ENCODE measurements around the gene CTNNA3. TPM values are rescaled to one million over a fixed set of nuclear protein-coding genes. Genes with fewer than 3 reads are reported as not detected.
"Not testable (repeated sequence)": the region's sequence is repeated elsewhere in the genome, so short reads cannot be mapped to it uniquely, and the experiment has no call there.

Gene CTNNA3
- total RNA-seq, result not detected

DNA sequence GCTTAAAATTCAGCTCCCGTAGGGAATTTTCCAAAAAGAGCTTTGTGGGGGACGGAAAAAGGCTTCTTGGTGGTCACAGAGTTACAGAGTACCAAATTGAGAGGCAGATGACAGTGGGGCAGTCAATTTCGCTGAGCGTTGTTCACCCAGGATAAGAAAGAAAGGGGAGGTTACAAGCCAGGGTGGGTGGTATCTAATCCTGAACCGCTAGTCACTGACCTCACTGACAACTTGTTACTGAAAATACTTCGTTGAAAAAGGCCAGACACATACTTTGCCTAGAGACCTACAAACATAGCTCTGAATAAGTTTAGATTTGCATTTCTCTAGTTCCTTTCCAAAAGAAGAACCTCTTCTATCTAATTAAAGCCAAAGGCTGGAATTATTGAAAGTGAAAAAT is at the start of gene CTNNA3:
CTNNA3 (minus strand) TSS at position 167 of the 400 bp plus-strand sequence.
- Mint-ChIP-seq H3K27ac (no peak within 1 kb of the TSS), H3K36me3 (no peaks in the 10 kb centered on the region), H3K27me3 (peaks cover 17 to 39% of the 10 kb centered on the region in 2 donors), H3K9me3 (no peaks in the 10 kb centered on the region), H3K4me1 (ENCODE audit: low read depth in 2 of 2) (no peaks in the 10 kb centered on the region), H3K4me3 (no peak within 1 kb of the TSS)
- ATAC-seq, result no peak
- DNase-seq (ENCODE audit: low spot score), result no peak

DNA sequence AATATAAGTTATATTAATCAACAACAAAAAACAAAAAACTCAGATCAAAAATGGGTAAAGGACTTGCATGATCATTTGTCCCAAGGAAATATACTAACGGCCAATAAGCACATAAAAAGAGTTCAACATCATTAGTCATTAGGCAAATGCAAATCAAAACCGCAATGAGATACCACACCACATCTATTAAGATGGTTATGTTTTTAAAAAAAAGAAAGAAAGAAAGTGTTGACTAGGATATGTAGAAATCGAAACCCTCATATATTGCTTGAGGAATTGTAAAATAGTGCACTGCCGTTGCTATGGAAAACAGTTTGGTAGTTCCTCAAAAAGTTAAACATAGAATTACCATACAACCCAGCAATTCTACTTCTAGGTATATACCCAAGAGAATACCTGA is 39.4 kb upstream of the CTNNA3 start:
- Mint-ChIP-seq H3K36me3 (peaks cover 9% of the 10 kb centered on the region), H3K27ac (no peak overlapping the region), H3K4me3 (no peak overlapping the region), H3K4me1 (ENCODE audit: low read depth in 2 of 2) (no peaks in the 10 kb centered on the region), H3K27me3 (peaks cover 15 to 49% of the 10 kb centered on the region in 2 donors), H3K9me3 (no peaks in the 10 kb centered on the region)
- DNase-seq (ENCODE audit: low spot score), result no peak
- no peak for ATAC-seq

DNA sequence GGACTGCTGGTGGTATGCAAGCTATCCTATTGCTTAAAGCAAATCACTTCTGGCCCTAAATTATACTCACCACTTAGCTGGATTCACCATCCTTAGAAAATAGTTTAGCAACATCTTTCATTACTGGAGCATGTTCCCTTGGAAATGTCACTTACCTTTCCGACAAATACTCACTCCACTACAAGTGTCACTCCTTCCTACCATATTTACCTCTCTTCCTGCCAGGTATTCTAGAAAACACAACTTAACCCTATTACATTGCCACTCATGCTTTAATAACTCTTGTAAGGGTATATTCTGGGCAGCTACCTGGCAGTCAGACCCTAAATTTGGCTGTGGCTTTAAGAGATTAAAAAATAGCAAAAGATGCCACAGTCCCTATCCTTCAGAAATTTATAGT is 37.5 kb upstream of the CTNNA3 start:
- H3K27ac Mint-ChIP-seq, result no peak overlapping the region
- ATAC-seq, result no peak
- H3K36me3 Mint-ChIP-seq, result peaks cover 2% of the 10 kb centered on the region
- DNase-seq (ENCODE audit: low spot score), result no peak
- peaks cover 15 to 47% of the 10 kb centered on the region in 2 donors for H3K27me3 Mint-ChIP-seq
- H3K4me3 Mint-ChIP-seq, result no peak overlapping the region
- H3K4me1 Mint-ChIP-seq (ENCODE audit: low read depth in 2 of 2), result no peaks in the 10 kb centered on the region
- H3K9me3 Mint-ChIP-seq, result no peaks in the 10 kb centered on the region

DNA sequence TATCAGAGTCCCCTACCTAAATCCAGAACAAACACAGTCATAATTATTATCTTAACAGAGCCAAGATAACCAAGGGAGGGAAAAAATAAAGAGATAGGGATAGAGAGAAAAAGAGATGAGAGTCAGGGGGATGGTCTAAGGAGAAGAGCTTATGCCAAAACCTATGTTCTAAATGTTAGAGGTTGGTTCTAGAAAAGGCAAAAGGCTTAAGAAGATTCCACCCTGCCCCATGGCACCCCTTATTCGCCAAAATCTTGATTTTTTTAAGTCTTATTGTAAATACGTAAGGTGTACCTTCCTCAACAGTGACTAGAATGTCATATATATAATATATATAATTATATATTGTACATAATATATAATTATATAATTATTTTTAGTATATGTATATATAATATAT is 29.6 kb upstream of the CTNNA3 start:
- no peaks in the 10 kb centered on the region for H3K9me3 Mint-ChIP-seq
- ATAC-seq (no peak), DNase-seq (ENCODE audit: low spot score) (no peak)
- no peak overlapping the region for H3K27ac Mint-ChIP-seq
- H3K4me3 Mint-ChIP-seq, result no peak overlapping the region
- H3K27me3 Mint-ChIP-seq, result peaks cover 10 to 15% of the 10 kb centered on the region in 2 donors
- H3K36me3 Mint-ChIP-seq, result no peaks in the 10 kb centered on the region
- no peaks in the 10 kb centered on the region for H3K4me1 Mint-ChIP-seq (ENCODE audit: low read depth in 2 of 2)

DNA sequence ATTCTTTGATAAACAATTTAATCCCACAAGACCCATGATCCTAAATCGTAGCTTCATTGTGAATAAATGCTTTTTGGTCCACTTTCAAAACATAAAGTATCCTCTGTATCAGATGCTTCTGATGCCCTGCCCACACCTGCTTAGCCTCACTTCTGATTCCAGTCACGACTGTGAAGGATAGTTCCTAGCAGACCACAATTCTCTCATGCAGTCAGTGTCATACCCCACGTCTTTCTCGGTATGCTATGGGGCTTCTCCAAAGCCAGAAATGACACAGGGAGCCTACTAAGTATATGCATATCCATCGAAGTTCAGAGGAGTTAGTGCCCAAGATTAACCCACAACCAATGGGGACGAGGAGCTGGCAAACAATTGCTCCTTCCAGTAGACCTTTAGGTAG is 27.6 kb upstream of the CTNNA3 start:
- peak; percentile 20 to 32 for ATAC-seq
- no peaks in the 10 kb centered on the region for H3K9me3 Mint-ChIP-seq
- DNase-seq (ENCODE audit: low spot score), result no peak
- H3K4me1 Mint-ChIP-seq (ENCODE audit: low read depth in 2 of 2), result no peaks in the 10 kb centered on the region
- no peak overlapping the region for H3K4me3 Mint-ChIP-seq
- peaks cover 12 to 20% of the 10 kb centered on the region in 2 donors for H3K27me3 Mint-ChIP-seq
- H3K27ac Mint-ChIP-seq, result no peak overlapping the region
- no peaks in the 10 kb centered on the region for H3K36me3 Mint-ChIP-seq

DNA sequence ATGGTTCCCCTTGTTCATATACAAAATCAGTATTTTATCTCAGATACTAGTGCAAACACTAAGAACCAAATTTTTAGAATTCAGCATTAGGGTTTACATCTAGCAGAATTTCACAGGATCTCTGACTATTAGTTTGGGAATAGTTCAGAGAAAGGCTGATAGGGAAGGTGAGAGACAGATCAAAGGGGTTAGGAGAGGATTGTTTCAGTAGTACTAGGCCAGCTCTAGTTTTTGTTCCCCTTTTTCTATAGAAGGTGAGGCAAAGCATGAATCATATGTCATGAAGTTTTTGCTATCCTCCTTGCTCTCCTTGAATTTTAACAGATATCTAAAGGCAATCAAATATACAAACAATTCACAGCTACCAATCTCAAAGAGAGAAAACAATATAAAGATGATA is 26.1 kb upstream of the CTNNA3 start:
- peaks cover 12 to 23% of the 10 kb centered on the region in 2 donors for H3K27me3 Mint-ChIP-seq
- no peak for DNase-seq (ENCODE audit: low spot score)
- ATAC-seq, result no peak
- no peaks in the 10 kb centered on the region for H3K36me3 Mint-ChIP-seq
- H3K27ac Mint-ChIP-seq, result no peak overlapping the region
- H3K4me3 Mint-ChIP-seq, result no peak overlapping the region
- H3K4me1 Mint-ChIP-seq (ENCODE audit: low read depth in 2 of 2), result no peaks in the 10 kb centered on the region
- no peaks in the 10 kb centered on the region for H3K9me3 Mint-ChIP-seq

DNA sequence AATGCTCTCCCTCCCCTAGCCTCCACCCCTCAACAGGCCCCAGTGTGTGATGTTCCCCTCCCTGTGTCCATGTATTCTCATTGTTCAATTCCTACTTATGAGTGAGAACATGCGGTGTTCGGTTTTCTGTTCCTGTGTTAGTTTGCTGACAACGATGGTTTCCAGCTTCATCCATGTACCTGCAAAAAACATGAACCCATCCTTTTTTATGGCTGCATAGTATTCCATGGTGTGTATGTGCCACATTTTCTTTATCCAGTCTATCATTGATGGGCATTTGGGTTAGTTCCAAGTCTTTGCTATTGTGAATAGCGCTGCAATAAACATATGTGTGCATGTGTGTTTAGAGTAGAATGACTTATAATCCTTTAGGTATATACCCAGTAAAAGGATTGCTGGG is 20.5 kb upstream of the CTNNA3 start:
- not testable (repeated sequence) for H3K9me3 Mint-ChIP-seq; DNase-seq (ENCODE audit: low spot score); H3K4me1 Mint-ChIP-seq (ENCODE audit: low read depth in 2 of 2); H3K36me3 Mint-ChIP-seq; H3K4me3 Mint-ChIP-seq; H3K27ac Mint-ChIP-seq; ATAC-seq
- H3K27me3 Mint-ChIP-seq, result peaks cover 8 to 28% of the 10 kb centered on the region in 2 donors

DNA sequence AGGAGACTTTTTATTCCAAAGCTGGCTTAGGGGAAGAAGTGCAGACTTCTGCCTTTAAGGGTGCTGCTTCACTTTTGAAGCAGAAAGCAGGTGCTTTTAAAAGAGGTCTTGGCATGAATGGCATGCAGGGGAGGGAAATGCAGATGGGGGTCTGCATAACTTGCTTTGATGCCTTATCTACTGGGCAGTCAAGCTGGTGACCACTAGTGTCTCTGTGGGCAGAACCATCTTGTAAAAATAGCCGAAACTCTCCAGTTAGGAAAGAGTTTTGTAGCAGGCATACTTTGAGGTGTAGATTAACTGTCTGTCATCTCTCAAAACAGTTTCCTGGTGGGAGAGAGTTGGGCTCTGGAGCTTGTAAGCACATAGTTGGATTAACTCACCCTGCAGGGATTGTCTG is 9.9 kb upstream of the CTNNA3 start:
- Mint-ChIP-seq H3K4me3 (no peak overlapping the region), H3K27me3 (peaks cover 19 to 36% of the 10 kb centered on the region in 2 donors), H3K9me3 (no peaks in the 10 kb centered on the region), H3K27ac (no peak overlapping the region), H3K36me3 (no peaks in the 10 kb centered on the region), H3K4me1 (ENCODE audit: low read depth in 2 of 2) (no peaks in the 10 kb centered on the region)
- DNase-seq (ENCODE audit: low spot score), result no peak
- no peak for ATAC-seq

DNA sequence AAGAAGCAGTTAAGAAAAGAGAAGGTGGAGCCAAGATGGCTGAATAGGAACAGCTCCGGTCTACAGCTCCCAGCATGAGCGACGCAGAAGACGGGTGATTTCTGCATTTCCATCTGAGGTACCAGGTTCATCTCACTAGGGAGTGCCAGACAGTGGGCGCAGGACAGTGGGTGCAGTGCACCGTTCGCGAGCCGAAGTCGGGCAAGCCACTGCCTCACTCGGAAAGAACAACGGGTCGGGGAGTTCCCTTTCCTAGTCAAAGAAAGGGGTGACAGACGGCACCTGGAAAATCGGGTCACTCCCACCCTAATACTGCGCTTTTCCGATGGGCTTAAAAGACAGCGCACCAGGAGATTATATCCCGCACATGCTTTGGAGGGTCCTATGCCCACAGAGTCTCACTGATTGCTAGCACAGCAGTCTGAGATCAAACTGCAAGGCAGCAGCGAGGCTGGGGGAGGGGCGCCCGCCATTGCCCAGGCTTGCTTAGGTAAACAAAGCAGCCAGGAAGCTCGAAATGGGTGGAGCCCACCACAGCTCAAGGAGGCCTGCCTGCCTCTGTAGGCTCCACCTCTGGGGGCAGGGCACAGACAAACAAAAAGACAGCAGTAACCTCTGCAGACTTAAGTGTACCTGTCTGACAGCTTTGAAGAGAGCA is 3.7 kb upstream of the CTNNA3 start:
- not testable (repeated sequence) for H3K27ac Mint-ChIP-seq; DNase-seq (ENCODE audit: low spot score)

DNA sequence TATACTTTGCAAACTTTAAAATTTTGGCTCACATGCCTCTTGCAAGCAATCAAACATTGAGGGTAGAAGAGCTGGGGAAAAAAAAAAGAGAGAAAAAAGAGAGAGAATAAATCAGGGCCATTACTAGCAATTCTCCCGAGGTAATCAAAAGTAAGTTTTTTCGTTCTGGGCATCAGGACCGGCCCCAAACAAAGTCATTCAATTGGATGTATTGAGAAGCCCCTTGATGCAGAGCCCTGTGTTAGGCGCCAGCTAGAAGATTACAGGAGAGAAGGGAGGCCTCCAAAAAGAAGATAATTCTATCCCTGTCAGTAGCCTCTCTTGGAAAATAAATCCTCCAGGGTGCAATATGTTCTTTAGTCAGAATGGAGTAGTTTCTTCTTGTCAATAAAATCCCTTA is 2.2 kb upstream of the CTNNA3 start:
- H3K9me3 Mint-ChIP-seq, result no peaks in the 10 kb centered on the region
- no peaks in the 10 kb centered on the region for H3K4me1 Mint-ChIP-seq (ENCODE audit: low read depth in 2 of 2)
- no peak overlapping the region for H3K27ac Mint-ChIP-seq
- H3K4me3 Mint-ChIP-seq, result no peak overlapping the region
- ATAC-seq (no peak), DNase-seq (ENCODE audit: low spot score) (no peak)
- H3K27me3 Mint-ChIP-seq, result peaks cover 24 to 47% of the 10 kb centered on the region in 2 donors
- no peaks in the 10 kb centered on the region for H3K36me3 Mint-ChIP-seq

More for the DNA sequence above, 3.7 kb upstream of the CTNNA3 start:
- H3K4me3 Mint-ChIP-seq; H3K9me3 Mint-ChIP-seq; ATAC-seq; H3K36me3 Mint-ChIP-seq; H3K4me1 Mint-ChIP-seq (ENCODE audit: low read depth in 2 of 2): not testable (repeated sequence)
- H3K27me3 Mint-ChIP-seq, result peaks cover 20 to 38% of the 10 kb centered on the region in 2 donors

DNA sequence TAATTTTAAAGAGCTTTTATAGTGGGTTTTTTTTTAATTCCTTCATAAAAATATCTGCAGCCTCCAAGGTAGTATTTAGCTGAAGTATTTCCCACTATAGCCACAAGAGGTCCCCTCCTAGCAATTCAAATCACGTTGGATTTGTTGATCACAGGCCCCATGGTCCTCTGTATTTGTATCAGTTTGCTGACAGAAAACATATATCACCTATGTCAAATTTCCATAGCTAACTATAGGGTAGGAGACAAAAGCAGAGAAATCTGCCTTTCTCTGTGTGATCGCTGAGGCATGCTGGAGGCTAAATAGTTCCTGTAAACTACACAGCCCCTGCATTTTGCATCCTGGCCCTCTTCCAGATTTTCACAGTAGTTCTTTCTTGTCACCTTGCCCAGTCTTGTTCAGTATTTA is 1.7 kb upstream of the CTNNA3 start:
- no peak overlapping the region for H3K4me3 Mint-ChIP-seq
- no peak overlapping the region for H3K27ac Mint-ChIP-seq
- no peaks in the 10 kb centered on the region for H3K4me1 Mint-ChIP-seq (ENCODE audit: low read depth in 2 of 2)
- H3K27me3 Mint-ChIP-seq, result peaks cover 24 to 45% of the 10 kb centered on the region in 2 donors
- ATAC-seq (peak in 1 of 2 donors; percentile 49), DNase-seq (ENCODE audit: low spot score) (no peak)
- no peaks in the 10 kb centered on the region for H3K9me3 Mint-ChIP-seq
- no peaks in the 10 kb centered on the region for H3K36me3 Mint-ChIP-seq

DNA sequence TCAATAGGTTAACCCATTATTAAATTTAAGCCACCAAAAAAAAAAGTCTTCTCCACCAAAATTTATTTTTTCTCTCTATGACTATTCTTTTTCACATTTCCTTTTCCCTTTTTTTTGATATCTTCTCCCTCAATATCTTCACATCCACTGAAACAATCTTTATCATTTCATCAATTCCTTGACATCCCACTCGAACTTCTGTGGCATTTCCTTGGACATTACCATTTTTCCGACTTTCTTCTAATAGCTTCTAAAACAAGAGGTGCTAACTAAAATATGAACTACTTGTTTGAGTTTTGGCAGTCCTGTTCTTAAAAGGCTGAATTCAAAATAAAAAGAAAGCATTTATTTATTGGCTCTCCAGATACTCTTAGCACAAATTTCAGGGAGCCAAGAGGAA is 684 bp upstream of the CTNNA3 start:
- Mint-ChIP-seq H3K27me3 (peaks cover 19 to 39% of the 10 kb centered on the region in 2 donors), H3K9me3 (no peaks in the 10 kb centered on the region), H3K36me3 (no peaks in the 10 kb centered on the region), H3K4me1 (ENCODE audit: low read depth in 2 of 2) (no peaks in the 10 kb centered on the region), H3K27ac (no peak overlapping the region), H3K4me3 (no peak overlapping the region)
- no peak for DNase-seq (ENCODE audit: low spot score)
- no peak for ATAC-seq

DNA sequence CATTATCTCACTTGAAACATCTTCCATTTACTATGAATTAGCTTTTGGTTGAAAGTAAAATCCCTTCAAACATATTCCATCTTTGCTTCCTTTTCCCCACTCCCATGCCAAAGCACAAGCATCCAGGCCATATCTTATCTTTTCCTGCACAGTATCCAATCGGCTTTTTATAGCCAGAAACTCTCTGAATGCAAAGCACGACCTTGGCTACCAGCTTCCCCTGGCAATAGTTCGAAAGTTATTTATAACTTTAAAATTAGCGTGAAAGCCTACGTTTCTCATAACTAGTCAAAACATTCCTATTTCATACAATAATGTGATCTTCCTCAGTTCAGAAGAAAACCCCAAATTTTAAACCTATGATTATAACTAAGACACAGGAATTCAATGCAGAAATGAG is 440 bp downstream of the CTNNA3 start:
- H3K27ac Mint-ChIP-seq, result no peak overlapping the region
- DNase-seq (ENCODE audit: low spot score), result no peak
- no peaks in the 10 kb centered on the region for H3K4me1 Mint-ChIP-seq (ENCODE audit: low read depth in 2 of 2)
- ATAC-seq, result no peak
- H3K4me3 Mint-ChIP-seq, result no peak overlapping the region
- peaks cover 16 to 39% of the 10 kb centered on the region in 2 donors for H3K27me3 Mint-ChIP-seq
- H3K9me3 Mint-ChIP-seq, result no peaks in the 10 kb centered on the region
- no peaks in the 10 kb centered on the region for H3K36me3 Mint-ChIP-seq

DNA sequence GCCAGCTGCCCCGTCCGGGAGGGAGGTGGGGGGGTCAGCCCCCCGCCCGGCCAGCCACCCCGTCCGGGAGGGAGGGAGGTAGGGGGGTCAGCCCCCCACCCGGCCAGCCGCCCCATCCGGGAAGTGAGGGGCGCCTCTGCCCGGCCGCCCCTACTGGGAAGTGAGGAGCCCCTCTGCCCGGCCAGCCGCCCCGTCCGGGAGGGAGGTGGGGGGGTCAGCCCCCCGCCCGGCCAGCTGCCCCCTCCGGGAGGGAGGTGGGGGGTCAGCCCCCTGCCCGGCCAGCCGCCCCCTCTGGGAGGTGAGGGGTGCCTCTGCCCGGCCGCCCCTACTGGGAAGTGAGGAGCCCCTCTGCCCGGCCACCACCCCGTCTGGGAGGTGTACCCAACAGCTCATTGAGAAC is 4.1 kb downstream of the CTNNA3 start:
- not testable (repeated sequence) for H3K9me3 Mint-ChIP-seq; H3K27ac Mint-ChIP-seq; DNase-seq (ENCODE audit: low spot score); H3K4me3 Mint-ChIP-seq; H3K4me1 Mint-ChIP-seq (ENCODE audit: low read depth in 2 of 2); H3K36me3 Mint-ChIP-seq; ATAC-seq
- H3K27me3 Mint-ChIP-seq, result peaks cover 16 to 29% of the 10 kb centered on the region in 2 donors

DNA sequence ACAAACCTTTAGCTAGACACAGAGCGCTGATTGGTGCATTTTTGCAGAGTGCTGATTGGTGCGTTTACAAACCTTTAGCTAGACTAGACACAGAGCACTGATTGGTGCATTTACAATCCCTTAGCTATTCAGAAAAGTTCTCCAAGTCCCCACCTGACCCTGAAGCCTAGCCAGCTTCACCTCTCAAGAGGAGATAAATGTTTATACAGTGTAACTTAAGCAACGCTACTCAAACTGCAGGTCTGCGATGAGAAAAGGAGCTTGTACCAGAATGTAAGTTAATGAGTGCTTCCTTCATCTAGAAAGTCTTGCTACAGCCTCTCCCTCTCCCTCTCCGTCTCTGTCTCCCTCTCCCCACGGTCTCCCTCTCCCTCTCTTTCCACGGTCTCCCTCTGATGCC is 5.5 kb downstream of the CTNNA3 start:
- not testable (repeated sequence) for H3K9me3 Mint-ChIP-seq; H3K4me1 Mint-ChIP-seq (ENCODE audit: low read depth in 2 of 2); H3K27ac Mint-ChIP-seq; H3K36me3 Mint-ChIP-seq; DNase-seq (ENCODE audit: low spot score); H3K4me3 Mint-ChIP-seq; ATAC-seq
- H3K27me3 Mint-ChIP-seq, result peaks cover 12 to 16% of the 10 kb centered on the region in 2 donors

Data from natural killer cell treated with Interleukin-12 subunit alpha and Interleukin-12 subunit beta and Interleukin-15 and Interleukin-18, amount 100 ng/mL, for 72 hours (primary cell).